K562 (cell line): Measurements from ENCODE around the gene ABT1. TPM values are rescaled to one million over a fixed set of nuclear protein-coding genes. Genes with fewer than 3 reads are reported as not detected.

Experiments
- ARID2 ChIP-seq: fragments of 450-650 bp; IDR thresholded peaks from 2 replicates; pipeline ENCODE4 v1.6.1; 2017; ENCODE audit warnings: antibody characterized with exemption, mild to moderate bottlenecking
- CBX1 ChIP-seq: sonication (generic); IDR thresholded peaks from 2 replicates; pipeline ENCODE4 v1.6.1; 2016; ENCODE audit warnings: antibody characterized with exemption, low read depth, mild to moderate bottlenecking
- FOXO4 ChIP-seq: fragments of 450-650 bp; formaldehyde crosslinking; IDR thresholded peaks from 2 replicates; pipeline ENCODE4 v1.4.0; 2020; ENCODE audit warnings: mild to moderate bottlenecking, moderate library complexity
- HEY1 ChIP-seq: fragments of 250-450 bp; sonication (Bioruptor Pico); IDR thresholded peaks from 2 replicates; pipeline ENCODE4 v1.5.0; 2020; ENCODE audit warnings: mild to moderate bottlenecking, moderate library complexity, borderline replicate concordance
- HSF4 ChIP-seq: fragments of 250-450 bp; sonication (Bioruptor Pico); IDR thresholded peaks from 2 replicates; pipeline ENCODE4 v2.1.2; 2022; ENCODE audit warnings: mild to moderate bottlenecking, moderate library complexity, borderline replicate concordance
- MAX ChIP-seq: sonication (generic); formaldehyde crosslinking; IDR thresholded peaks from 2 replicates; pipeline ENCODE4 v1.9.0; 2022; ENCODE audit warnings: mild to moderate bottlenecking, missing genetic modification reagents
- MTA1 ChIP-seq: fragments of 450-650 bp; IDR thresholded peaks from 2 replicates; pipeline ENCODE4 v1.6.1; 2017; ENCODE audit warnings: borderline replicate concordance
- MTA3 ChIP-seq: fragments of 450-650 bp; formaldehyde crosslinking; IDR thresholded peaks from 2 replicates; pipeline ENCODE4 v1.6.1; 2017; ENCODE audit warnings: mild to moderate bottlenecking, borderline replicate concordance
- MTF1 ChIP-seq: fragments of 250-450 bp; sonication (Bioruptor Pico); IDR thresholded peaks from 2 replicates; pipeline ENCODE4 v1.9.0; 2021; ENCODE audit warnings: moderate library complexity, mild to moderate bottlenecking, inconsistent platforms, borderline replicate concordance
- NELFE ChIP-seq: IDR thresholded peaks from 2 replicates; pipeline ENCODE4 v1.6.1; 2011; ENCODE audit warnings: mild to moderate bottlenecking; ENCODE audit not compliant: insufficient read depth, insufficient read length
- NR2F6 ChIP-seq: fragments of 450-650 bp; formaldehyde crosslinking; IDR thresholded peaks from 2 replicates; pipeline ENCODE4 v1.4.0; 2020; ENCODE audit warnings: mild to moderate bottlenecking
- RBM14 ChIP-seq: fragments of 200-400 bp; formaldehyde crosslinking; IDR thresholded peaks from 2 replicates; pipeline ENCODE4 v1.6.1; 2018; ENCODE audit warnings: low read depth, mild to moderate bottlenecking, low read length, moderate library complexity, borderline replicate concordance; ENCODE audit not compliant: insufficient read depth
- RBM15 ChIP-seq: fragments of 200-400 bp; formaldehyde crosslinking; IDR thresholded peaks from 2 replicates; pipeline ENCODE4 v1.6.1; 2018; ENCODE audit warnings: mild to moderate bottlenecking, low read length, moderate library complexity; ENCODE audit not compliant: insufficient read depth
- RFX5 ChIP-seq: IDR thresholded peaks from 2 replicates; pipeline ENCODE4 v1.6.1; 2011; ENCODE audit warnings: low read depth, mild to moderate bottlenecking, improper control_type of control experiment, low read length
- SMAD1 ChIP-seq: fragments of 150-350 bp; IDR thresholded peaks from 2 replicates; pipeline ENCODE4 v1.6.1; 2014; ENCODE audit warnings: low read length, low read depth; ENCODE audit not compliant: partially characterized antibody
- SMARCA4 ChIP-seq: fragments of 450-650 bp; IDR thresholded peaks from 2 replicates; pipeline ENCODE4 v1.6.1; 2016
- TBP ChIP-seq: optimal IDR thresholded peaks from 2 replicates; pipeline ENCODE3; 2011; ENCODE audit warnings: low read depth, low read length, improper control_type of control experiment
- TCF3 ChIP-seq: sonication (generic); formaldehyde crosslinking; IDR thresholded peaks from 2 replicates; pipeline ENCODE4 v1.4.0; 2020; ENCODE audit warnings: mild to moderate bottlenecking, missing genetic modification reagents
- TCF7L2 ChIP-seq: fragments of 150-350 bp; IDR thresholded peaks from 2 replicates; pipeline ENCODE4 v1.6.1; 2016; ENCODE audit warnings: low read depth, mild to moderate bottlenecking, low read length, moderate library complexity
- ZBTB5 ChIP-seq: fragments of 450-650 bp; IDR thresholded peaks from 2 replicates; pipeline ENCODE4 v1.6.1; 2017; ENCODE audit warnings: antibody characterized with exemption
- ZNF586 ChIP-seq: fragments of 450-650 bp; formaldehyde crosslinking; conservative IDR thresholded peaks from 2 replicates; pipeline ENCODE4 v1.4.0; 2020; ENCODE audit warnings: mild to moderate bottlenecking, moderate library complexity
- ZNF644 ChIP-seq: fragments of 200-800 bp; sonication (Bioruptor generic); IDR thresholded peaks from 2 replicates; pipeline ENCODE4 v1.6.1; 2016; ENCODE audit warnings: low read depth, missing genetic modification characterization, missing compliant biosample characterization
- ZNF785 ChIP-seq: fragments of 250-450 bp; sonication (Bioruptor Pico); IDR thresholded peaks from 2 replicates; pipeline ENCODE4 v1.4.0; 2020; ENCODE audit warnings: mild to moderate bottlenecking
- polyA plus RNA-seq, 8 experiments: library from polyadenylated mRNA; depleted of rRNA in 4 of 8; stranded (reverse) in 5 of 8; unstranded in 3 of 8; fragments of >200 nt; fragmentation: Nextera tagmentation in 2 of 8; fragmentation: Illumina TruSeq in 1 of 8; extraction: Ambion mirVana in 2 of 8; extraction: Trizol in 1 of 8; gene quantifications; 2 replicates each; pipeline versions ENCODE4 v1.2.1 to v1.2.3, GENCODE V29; 2011 to 2014; ENCODE audit warnings: inconsistent platforms in 1 of 8, missing spikeins in 1 of 8
- total RNA-seq, 7 experiments: library from RNA; depleted of rRNA in 6 of 7; stranded (reverse); fragments of >200 nt in 6 of 7; fragmentation: Illumina TruSeq in 2 of 7; extraction: Trizol in 2 of 7; gene quantifications; 2 replicates each; pipeline versions ENCODE4 v1.2.1 to v1.2.3, GENCODE V29; 2011 to 2021; ENCODE audit warnings: low replicate concordance in 1 of 7
- TF ChIP-seq, protein P1 (sequence below), 2 experiments: fragments of 450-650 bp; IDR thresholded peaks; 2 replicates each; pipeline ENCODE4 v1.6.1; 2016

The ABT1 gene
- total and polyA plus RNA-seq, 9 of the 15 experiments (the other 6 are each of a cell fraction or from before 2014, with no cell fraction given): 8.8 to 52.7 (median 40.7) TPM

GRCh38 chr6:26576929-26577719 lies 19.6 kb upstream of the ABT1 start (continued):
- no peak for TF ChIP-seq SMAD1
- TF ChIP-seq HEY1 (CRISPR knock-in tag): no peak
- no peak for TF ChIP-seq HSF4 (CRISPR knock-in tag)
- TF ChIP-seq TBP: peak; percentile 99
- no peak for TF ChIP-seq CBX1
- no peak for TF ChIP-seq RBM15
- TF ChIP-seq ARID2: no peak
- 0 out of 2 replicates have a peak, but pooled peaks have one; percentile 15 for TF ChIP-seq ZNF644 (tag)
- TF ChIP-seq RBM14: no peak
- TF ChIP-seq MAX: 0 out of 2 replicates have a peak, but pooled peaks have one; percentile 18
- TF ChIP-seq MTA3: no peak
- TF ChIP-seq FOXO4 (CRISPR knock-in tag): no peak
- no peak for TF ChIP-seq MTF1
- peak; percentile 55 for TF ChIP-seq SMARCA4
- no peak for TF ChIP-seq NELFE
- TF ChIP-seq RFX5: peak; percentile 61; the same call in 1 of the 2 replicates
- TF ChIP-seq, protein P1, sequence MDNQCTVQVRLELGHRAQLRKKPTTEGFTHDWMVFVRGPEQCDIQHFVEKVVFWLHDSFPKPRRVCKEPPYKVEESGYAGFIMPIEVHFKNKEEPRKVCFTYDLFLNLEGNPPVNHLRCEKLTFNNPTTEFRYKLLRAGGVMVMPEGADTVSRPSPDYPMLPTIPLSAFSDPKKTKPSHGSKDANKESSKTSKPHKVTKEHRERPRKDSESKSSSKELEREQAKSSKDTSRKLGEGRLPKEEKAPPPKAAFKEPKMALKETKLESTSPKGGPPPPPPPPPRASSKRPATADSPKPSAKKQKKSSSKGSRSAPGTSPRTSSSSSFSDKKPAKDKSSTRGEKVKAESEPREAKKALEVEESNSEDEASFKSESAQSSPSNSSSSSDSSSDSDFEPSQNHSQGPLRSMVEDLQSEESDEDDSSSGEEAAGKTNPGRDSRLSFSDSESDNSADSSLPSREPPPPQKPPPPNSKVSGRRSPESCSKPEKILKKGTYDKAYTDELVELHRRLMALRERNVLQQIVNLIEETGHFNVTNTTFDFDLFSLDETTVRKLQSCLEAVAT (IDR thresholded peaks at IDR 0.05): peak in 1 of 2 experiments; percentile 83; a peak in 2 of 4 replicates
- TF ChIP-seq NR2F6: peak; percentile 24; the same call in 1 of the 2 replicates
- peak; percentile 66; the same call in 1 of the 2 replicates for TF ChIP-seq MTA1
- no peak for TF ChIP-seq TCF7L2
- peak; percentile 59 for TF ChIP-seq ZBTB5
- no peak for TF ChIP-seq ZNF586 (CRISPR knock-in tag)
- no peak for TF ChIP-seq ZNF785 (CRISPR knock-in tag)
- TF ChIP-seq TCF3: no peak; the same call in 1 of the 2 replicates
